Upper lobe of right lung (tissue), 1 donor: ENCODE data around the gene ADCY10. TPM values are rescaled to one million over a fixed set of nuclear protein-coding genes. Genes with fewer than 3 reads are reported as not detected.

Experiments
- ATAC-seq: fragments of 200-7000 bp; cut with Tn5 transposase; one replicate; pipeline ENCODE4 v1.9.1; 2020; ENCODE audit warnings: mild to moderate bottlenecking, moderate library complexity
- DNase-seq: peaks from one replicate; pipeline ENCODE4 v3.0.0-alpha.2; 2020
- H3K27ac ChIP-seq: fragments of 200-600 bp; one replicate; pipeline ENCODE4 v1.8.0; 2022
- H3K27me3 ChIP-seq: fragments of 200-600 bp; one replicate; pipeline ENCODE4 v1.8.0; 2022; ENCODE audit warnings: mild to moderate bottlenecking
- H3K36me3 ChIP-seq: fragments of 200-600 bp; one replicate; pipeline ENCODE4 v1.8.0; 2022
- H3K4me1 ChIP-seq: fragments of 200-600 bp; one replicate; pipeline ENCODE4 v1.8.0; 2022
- H3K4me3 ChIP-seq: fragments of 200-600 bp; one replicate; pipeline ENCODE4 v1.8.0; 2022; ENCODE audit warnings: mild to moderate bottlenecking
- H3K9me3 ChIP-seq: fragments of 200-600 bp; one replicate; pipeline ENCODE4 v1.8.0; 2022
- intact Hi-C: fragments of 100-400 bp; cut with DNase I; formaldehyde crosslinking; loops from one replicate; pipeline ENCODE4 v1.11.0; 2022
- total RNA-seq: library from RNA; stranded (reverse); fragmentation: NEBNext Ultra II Directional; extraction: Animal tissue kit (Norgen Biotek cat#: 25700); gene quantifications from one replicate; pipeline ENCODE4 v1.2.1, GENCODE V29; 2021
- TF ChIP-seq, protein P1 (sequence below): fragments of 200-600 bp; IDR thresholded peaks from one replicate; pipeline ENCODE4 v1.8.0; 2022; ENCODE audit warnings: antibody characterized with exemption
- donor health status: DM: no; HTN: yes; CAD: no; lungs with severe emphysema.

The ADCY10 gene
- total RNA-seq, 1 donor from 2014 or later = 0.29 TPM

DNA sequence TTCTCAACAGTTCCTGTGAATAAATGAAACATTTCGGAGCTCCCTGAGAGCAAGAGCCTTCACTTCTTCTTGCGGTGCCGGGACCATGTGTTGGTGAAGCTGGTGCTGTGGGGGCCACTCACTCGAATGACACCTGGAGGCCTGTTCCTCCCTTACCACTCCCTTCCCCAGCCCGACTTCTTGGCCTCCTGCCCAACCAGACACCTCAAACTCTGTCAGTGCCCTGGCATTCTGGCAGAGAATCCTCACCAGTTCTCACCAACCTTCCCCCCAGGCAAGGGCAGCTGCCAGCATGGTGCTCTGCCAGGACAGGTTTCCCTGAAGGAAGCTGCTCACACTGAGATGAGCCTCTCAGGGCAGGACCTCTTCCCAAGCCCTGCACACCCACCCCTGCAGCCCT, 123.8 kb downstream of the ADCY10 start:
- TF ChIP-seq, protein P1, sequence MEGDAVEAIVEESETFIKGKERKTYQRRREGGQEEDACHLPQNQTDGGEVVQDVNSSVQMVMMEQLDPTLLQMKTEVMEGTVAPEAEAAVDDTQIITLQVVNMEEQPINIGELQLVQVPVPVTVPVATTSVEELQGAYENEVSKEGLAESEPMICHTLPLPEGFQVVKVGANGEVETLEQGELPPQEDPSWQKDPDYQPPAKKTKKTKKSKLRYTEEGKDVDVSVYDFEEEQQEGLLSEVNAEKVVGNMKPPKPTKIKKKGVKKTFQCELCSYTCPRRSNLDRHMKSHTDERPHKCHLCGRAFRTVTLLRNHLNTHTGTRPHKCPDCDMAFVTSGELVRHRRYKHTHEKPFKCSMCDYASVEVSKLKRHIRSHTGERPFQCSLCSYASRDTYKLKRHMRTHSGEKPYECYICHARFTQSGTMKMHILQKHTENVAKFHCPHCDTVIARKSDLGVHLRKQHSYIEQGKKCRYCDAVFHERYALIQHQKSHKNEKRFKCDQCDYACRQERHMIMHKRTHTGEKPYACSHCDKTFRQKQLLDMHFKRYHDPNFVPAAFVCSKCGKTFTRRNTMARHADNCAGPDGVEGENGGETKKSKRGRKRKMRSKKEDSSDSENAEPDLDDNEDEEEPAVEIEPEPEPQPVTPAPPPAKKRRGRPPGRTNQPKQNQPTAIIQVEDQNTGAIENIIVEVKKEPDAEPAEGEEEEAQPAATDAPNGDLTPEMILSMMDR = no peak
- Histone ChIP-seq H3K4me1 (peaks cover 9% of the 10 kb centered on the region), H3K9me3 (no peaks in the 10 kb centered on the region), H3K27ac (no peak overlapping the region), H3K27me3 (no peaks in the 10 kb centered on the region), H3K4me3 (no peak overlapping the region), H3K36me3 (peaks cover 33% of the 10 kb centered on the region)
- no peak for ATAC-seq
- no peak for DNase-seq
- intact Hi-C loops = loop anchor here (10.0 kb wide), 1 partner anchor 65 kb away; the partner anchor contains the start of gene MPZL1

DNA sequence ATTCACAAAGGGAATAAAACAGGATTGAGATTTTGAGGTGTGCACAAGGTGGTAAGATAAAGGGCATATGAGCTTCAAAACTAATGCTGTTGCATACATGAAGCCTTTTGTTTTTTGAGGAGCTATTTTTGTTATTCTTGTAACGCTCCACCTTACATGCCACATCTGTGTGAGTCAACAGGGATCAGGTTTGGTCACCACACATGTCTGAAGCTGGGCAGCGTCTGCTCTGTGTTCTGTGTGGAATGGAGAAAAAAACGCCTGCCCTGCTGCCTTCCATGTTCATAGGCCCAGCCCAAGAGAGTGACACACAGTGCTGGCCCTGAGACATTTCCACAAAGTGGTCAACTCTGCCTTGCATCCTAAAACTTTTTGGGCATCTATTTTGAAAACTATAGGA, 124.4 kb downstream of the ADCY10 start:
- Histone ChIP-seq H3K4me1 (peaks cover 9% of the 10 kb centered on the region), H3K27ac (no peak overlapping the region), H3K4me3 (no peak overlapping the region), H3K27me3 (no peaks in the 10 kb centered on the region), H3K36me3 (peaks cover 33% of the 10 kb centered on the region), H3K9me3 (no peaks in the 10 kb centered on the region)
- no peak for DNase-seq
- TF ChIP-seq, protein P1 = no peak
- intact Hi-C loops = no loop called here
- ATAC-seq = no peak

DNA sequence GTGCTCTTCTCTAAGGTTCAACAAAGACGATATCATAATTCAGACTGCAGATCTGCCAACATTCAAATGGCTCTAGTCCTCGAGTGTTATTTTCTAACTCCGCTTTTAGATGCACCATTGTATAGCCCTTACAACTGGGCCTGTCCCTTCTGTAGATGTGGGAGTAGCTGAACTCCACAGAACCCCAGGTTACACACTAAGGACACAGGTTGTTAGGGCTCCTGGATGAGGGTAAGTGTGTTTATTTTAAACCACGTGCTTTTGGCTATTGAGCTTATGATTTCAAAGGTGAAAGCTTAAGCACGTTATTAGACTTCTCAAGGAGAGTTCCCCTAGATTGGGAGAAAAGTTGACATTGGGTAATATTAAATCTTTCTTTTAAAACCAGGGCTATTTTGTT, 127.4 kb downstream of the ADCY10 start:
- no peak for DNase-seq
- Histone ChIP-seq H3K4me3 (no peak overlapping the region), H3K36me3 (peaks cover 33% of the 10 kb centered on the region), H3K27me3 (no peaks in the 10 kb centered on the region), H3K9me3 (no peaks in the 10 kb centered on the region), H3K4me1 (peaks cover 8% of the 10 kb centered on the region), H3K27ac (no peak overlapping the region)
- intact Hi-C loops = no loop called here
- TF ChIP-seq, protein P1 = no peak
- ATAC-seq = peak; percentile 73

DNA sequence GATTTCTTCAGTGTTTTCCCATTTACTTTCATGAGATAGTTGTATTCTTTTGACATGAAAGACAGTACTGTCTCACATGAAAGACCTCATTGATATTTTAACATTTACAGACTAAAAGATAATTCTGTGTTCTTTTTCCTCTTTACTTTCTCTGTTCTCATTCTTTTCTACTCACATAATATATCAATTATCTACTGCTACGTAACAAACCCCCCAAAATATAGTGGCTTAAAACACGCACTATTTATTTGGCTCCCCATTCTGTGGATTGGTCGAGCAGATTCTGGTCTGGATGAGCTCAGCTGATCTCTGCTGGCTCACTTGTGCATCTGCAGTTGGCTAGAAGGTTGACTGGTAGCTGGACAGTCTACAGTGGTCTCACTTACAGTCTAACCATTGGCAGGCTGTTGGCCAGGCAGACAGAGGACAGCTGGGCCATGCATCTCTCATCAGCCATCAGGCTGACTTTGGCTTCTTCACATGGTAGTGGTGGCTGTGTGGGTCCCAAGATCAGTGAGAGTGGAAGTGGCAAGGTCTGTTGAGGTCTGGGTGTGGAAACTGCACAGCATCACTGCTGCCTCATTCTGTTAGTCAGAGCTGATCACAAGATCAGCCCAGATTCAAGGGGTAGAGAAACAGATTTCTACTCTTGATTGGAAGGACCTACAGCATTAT, 128.9 kb downstream of the ADCY10 start:
- ATAC-seq (no peak), DNase-seq (no peak)
- intact Hi-C loops = no loop called here
- peaks cover 25% of the 10 kb centered on the region for H3K36me3 ChIP-seq
- H3K4me1 ChIP-seq = no peaks in the 10 kb centered on the region
- no peak overlapping the region for H3K4me3 ChIP-seq
- no peak overlapping the region for H3K27ac ChIP-seq
- H3K27me3 ChIP-seq = no peaks in the 10 kb centered on the region
- TF ChIP-seq, protein P1 = no peak
- no peaks in the 10 kb centered on the region for H3K9me3 ChIP-seq

DNA sequence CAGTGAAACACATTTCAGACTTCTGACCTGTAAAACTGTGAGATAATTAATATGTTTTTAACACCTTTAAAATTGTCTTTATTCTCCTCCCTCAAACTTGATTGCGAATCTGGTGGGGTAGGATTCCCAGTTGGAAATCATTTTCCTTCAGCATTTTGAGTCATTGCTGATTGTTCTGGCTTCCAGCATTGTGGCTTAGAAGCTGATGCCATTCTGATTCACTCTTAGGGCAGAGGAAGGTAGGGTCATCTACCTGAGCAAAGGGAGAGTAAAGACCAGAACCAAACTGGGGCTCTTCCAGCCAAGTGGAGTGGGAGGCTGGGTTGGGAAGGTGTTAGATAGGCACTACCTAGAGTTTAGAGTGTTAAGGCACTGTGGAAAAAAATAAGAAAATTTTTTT, 131.0 kb downstream of the ADCY10 start:
- no peak for DNase-seq
- Histone ChIP-seq H3K4me3 (no peak overlapping the region), H3K4me1 (no peaks in the 10 kb centered on the region), H3K27ac (no peak overlapping the region), H3K9me3 (no peaks in the 10 kb centered on the region), H3K27me3 (no peaks in the 10 kb centered on the region), H3K36me3 (peaks cover 9% of the 10 kb centered on the region)
- TF ChIP-seq, protein P1 = no peak
- intact Hi-C loops = no loop called here
- ATAC-seq = no peak

DNA sequence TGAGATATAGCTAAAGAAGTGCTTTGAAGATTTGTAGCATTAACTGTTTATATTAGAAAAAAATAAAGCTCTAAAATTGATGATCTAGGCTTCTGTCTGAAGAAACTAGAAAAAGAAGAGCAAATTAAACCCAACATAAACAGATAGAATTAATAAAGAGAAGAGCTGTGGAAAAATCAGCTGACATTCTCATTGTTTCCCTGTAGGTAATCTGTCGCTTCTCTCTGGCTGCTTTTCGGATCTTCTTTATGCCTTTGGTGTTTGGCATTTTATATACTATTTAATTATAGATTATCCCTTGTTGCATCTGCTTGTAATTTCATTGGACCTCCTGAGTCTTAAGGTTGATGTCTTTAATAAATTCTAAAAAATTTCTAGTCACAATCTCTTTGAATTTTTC, 132.4 kb downstream of the ADCY10 start:
- Histone ChIP-seq H3K4me3 (no peak overlapping the region), H3K4me1 (no peaks in the 10 kb centered on the region), H3K27me3 (no peaks in the 10 kb centered on the region), H3K9me3 (no peaks in the 10 kb centered on the region), H3K27ac (no peak overlapping the region), H3K36me3 (peaks cover 8% of the 10 kb centered on the region)
- no peak for ATAC-seq
- intact Hi-C loops = no loop called here
- TF ChIP-seq, protein P1 = no peak
- DNase-seq = no peak
